HG03039 (cell line): ENCODE measurements around the gene ENDOU.

Experiments used
- ATAC-seq: cut with Tn5 transposase; IDR thresholded peaks from one replicate; pipeline ENCODE4 v1.9.1; 2021; ENCODE audit warnings: mild to moderate bottlenecking, moderate library complexity; ENCODE audit not compliant: unreplicated experiment

Gene ENDOU

GRCh38 chr12:47757840-47758583 lies 32.7 kb upstream of the ENDOU start:
- no peak for ATAC-seq

- no peak for ATAC-seq
Observed at GRCh38 chr12:47757364-47757839, 32.1 kb upstream of the ENDOU start.

GRCh38 chr12:47755655-47756562 lies 30.6 kb upstream of the ENDOU start:
- ATAC-seq: peak; percentile 74

GRCh38 chr12:47754881-47755280 lies 29.6 kb upstream of the ENDOU start:
- no peak for ATAC-seq

GRCh38 chr12:47754126-47754525 lies 28.8 kb upstream of the ENDOU start:
- no peak for ATAC-seq

GRCh38 chr12:47753021-47754001 lies 28.0 kb upstream of the ENDOU start:
- ATAC-seq: no peak

- no peak for ATAC-seq
Observed at GRCh38 chr12:47752552-47752951, 27.3 kb upstream of the ENDOU start.

GRCh38 chr12:47752121-47752520 lies 26.8 kb upstream of the ENDOU start:
- ATAC-seq: no peak

- no peak for ATAC-seq
Observed at GRCh38 chr12:47751561-47751960, 26.3 kb upstream of the ENDOU start.

- ATAC-seq: no peak
Observed at GRCh38 chr12:47750916-47751470, 25.7 kb upstream of the ENDOU start.

GRCh38 chr12:47750229-47750798 lies 25.0 kb upstream of the ENDOU start:
- ATAC-seq: no peak

- ATAC-seq: no peak
Observed at GRCh38 chr12:47748899-47749298, 23.6 kb upstream of the ENDOU start.

- no peak for ATAC-seq
Observed at GRCh38 chr12:47748507-47748828, 23.2 kb upstream of the ENDOU start.

GRCh38 chr12:47747596-47748506 lies 22.6 kb upstream of the ENDOU start:
- ATAC-seq: no peak

GRCh38 chr12:47747126-47747525 lies 21.8 kb upstream of the ENDOU start:
- no peak for ATAC-seq

GRCh38 chr12:47746523-47746922 lies 21.2 kb upstream of the ENDOU start:
- ATAC-seq: no peak

- no peak for ATAC-seq
Observed at GRCh38 chr12:47746073-47746472, 20.8 kb upstream of the ENDOU start.

GRCh38 chr12:47745485-47746041 lies 20.3 kb upstream of the ENDOU start:
- ATAC-seq: no peak
